B cell (primary cell): ENCODE results near the gene GAREM1. TPM values are rescaled to one million over a fixed set of nuclear protein-coding genes. Genes with fewer than 3 reads are reported as not detected.

ENCODE experiments used
- ATAC-seq: fragments of 200-7000 bp; cut with Tn5 transposase; one replicate; pipeline ENCODE4 v1.10.0; 2021; ENCODE audit warnings: low read depth, mild to moderate bottlenecking, moderate number of reproducible peaks, moderate library complexity
- CTCF ChIA-PET: fragments of 350-600 bp; sonication (Branson Sonifier 250); formaldehyde crosslinking; loops from one replicate; lab custom pipeline; 2021; ENCODE audit warnings: antibody characterized with exemption, inconsistent platforms; lab: Charles Lee
- POLR2A ChIA-PET: fragments of 350-600 bp; sonication (Branson Sonifier 250); formaldehyde crosslinking; loops from one replicate; lab custom pipeline; 2021; ENCODE audit warnings: antibody characterized with exemption; lab: Charles Lee
- DNase-seq: peaks from one replicate; pipeline ENCODE4 v3.0.0; 2013
- H2AFZ ChIP-seq: 2 replicates; pipeline ENCODE4 v1.6.1; 2012; ENCODE audit warnings: mild to moderate bottlenecking, low read depth, low read length; ENCODE audit not compliant: insufficient read depth, poor library complexity, severe bottlenecking
- H3K27ac ChIP-seq, 2 donors: 1 replicate in 1 of 2; 2 replicates in 1 of 2; pipeline ENCODE4 v1.5.1; 2012 to 2013; ENCODE audit warnings: low read length in 2 of 2, mild to moderate bottlenecking in 2 of 2, moderate library complexity in 1 of 2
- H3K27me3 ChIP-seq, 4 experiments: fragments of 200-600 bp in 1 of 4; sonication (generic) in 1 of 4; replicated peaks in 1 of 4; 1 replicate in 2 of 4; 2 replicates in 2 of 4; pipeline versions ENCODE4 v1.6.1 to v1.7.0; 2013 to 2016; ENCODE audit warnings: low read length in 3 of 4, mild to moderate bottlenecking in 2 of 4, mixed read lengths in 1 of 4, moderate library complexity in 1 of 4; ENCODE audit not compliant: insufficient read depth in 4 of 4, control insufficient read depth in 3 of 4; ENCODE audit errors: control extremely low read depth in 1 of 4
- H3K36me3 ChIP-seq, 2 experiments: replicated peaks in 1 of 2; 1 replicate in 1 of 2; 2 replicates in 1 of 2; pipeline versions ENCODE4 v1.6.1 to v1.7.1; 2013; ENCODE audit warnings: low read length in 1 of 2; ENCODE audit not compliant: insufficient read depth in 2 of 2, control insufficient read depth in 1 of 2; ENCODE audit errors: control extremely low read depth in 1 of 2, extremely low read depth in 1 of 2
- H3K4me1 ChIP-seq, 2 donors: fragments of 200-600 bp in 1 of 2; sonication (generic) in 1 of 2; 1 replicate in 1 of 2; 2 replicates in 1 of 2; pipeline versions ENCODE4 v1.5.1 to v1.6.1; 2013 to 2017; ENCODE audit warnings: low read length in 2 of 2; ENCODE audit not compliant: control insufficient read depth in 2 of 2, insufficient read depth in 2 of 2
- H3K4me2 ChIP-seq: replicated peaks from 2 replicates; pipeline ENCODE3; 2012; ENCODE audit warnings: mild to moderate bottlenecking, low read depth, low read length; ENCODE audit not compliant: poor library complexity, severe bottlenecking
- H3K4me3 ChIP-seq, 5 experiments: fragments of 200-600 bp in 1 of 5; sonication (generic) in 1 of 5; 1 replicate in 3 of 5; 2 replicates in 2 of 5; pipeline versions ENCODE4 v1.5.1 to v1.7.0; 2011 to 2016; ENCODE audit warnings: low read length in 4 of 5, mild to moderate bottlenecking in 4 of 5, low read depth in 2 of 5, control low read depth in 1 of 5, moderate library complexity in 1 of 5; ENCODE audit not compliant: insufficient read depth in 1 of 5; ENCODE audit errors: control extremely low read depth in 1 of 5, extremely low read depth in 1 of 5
- H3K79me2 ChIP-seq: fragments of 200-600 bp; sonication (generic); one replicate; pipeline ENCODE4 v1.6.0; 2016; ENCODE audit warnings: low read length; ENCODE audit not compliant: control insufficient read depth, insufficient read depth
- H3K9ac ChIP-seq: fragments of 200-600 bp; sonication (generic); 2 replicates; pipeline ENCODE4 v1.6.1; 2017; ENCODE audit warnings: mild to moderate bottlenecking, low read length, moderate library complexity
- H3K9me3 ChIP-seq, 3 donors: one replicate each; pipeline versions ENCODE4 v1.6.1 to v1.7.1; 2013; ENCODE audit warnings: low read length in 2 of 3; ENCODE audit not compliant: control insufficient read depth in 2 of 3, insufficient read depth in 1 of 3; ENCODE audit errors: control extremely low read depth in 1 of 3
- H4K20me1 ChIP-seq: 2 replicates; pipeline ENCODE4 v1.6.0; 2012; ENCODE audit warnings: mild to moderate bottlenecking, low read length; ENCODE audit not compliant: insufficient read depth, control insufficient read depth, poor library complexity, severe bottlenecking
- H3K27ac Mint-ChIP-seq: one replicate; pipeline ENCODE4 v1.8.0; 2021; ENCODE audit warnings: mixed read lengths
- H3K27me3 Mint-ChIP-seq: one replicate; pipeline ENCODE4 v1.8.0; 2021; ENCODE audit warnings: mixed read lengths
- H3K4me1 Mint-ChIP-seq: one replicate; pipeline ENCODE4 v1.8.0; 2021; ENCODE audit warnings: mixed read lengths
- H3K4me3 Mint-ChIP-seq: one replicate; pipeline ENCODE4 v1.8.0; 2021; ENCODE audit warnings: mixed read lengths
- H3K9me3 Mint-ChIP-seq: one replicate; pipeline ENCODE4 v1.8.0; 2022; ENCODE audit warnings: mixed read lengths; ENCODE audit not compliant: insufficient read depth
- EZH2 ChIP-seq: IDR thresholded peaks from 2 replicates; pipeline ENCODE4 v1.6.1; 2012; ENCODE audit warnings: borderline replicate concordance, low read depth, mild to moderate bottlenecking, moderate library complexity, low read length; ENCODE audit not compliant: insufficient read depth, poor library complexity, severe bottlenecking
- WGBS: methylation state at CpG from one replicate; pipeline ENCODE4 v1.1.5; 2013; ENCODE audit warnings: missing lambda C conversion rate; ENCODE audit not compliant: insufficient coverage; 5-methylcytosine and 5-hydroxymethylcytosine counted together
- intact Hi-C: fragments of 100-400 bp; cut with micrococcal nuclease; formaldehyde crosslinking; loops from one replicate; pipeline ENCODE4 v1.10.0; 2022
- polyA plus RNA-seq: library from polyadenylated mRNA; depleted of rRNA; stranded (reverse); fragments of >200 nt; gene quantifications from 2 replicates; pipeline ENCODE4 v1.2.3, GENCODE V29; 2012
- total RNA-seq, 2 donors: library from RNA; stranded (reverse); fragments of 120-200 nt in 1 of 2; gene quantifications; 1 replicate in 1 of 2; 2 replicates in 1 of 2; pipeline versions ENCODE4 v1.2.3 to v1.2.4, GENCODE V29; 2013 to 2022
- TF ChIP-seq, protein P1 (sequence below): fragments of 200-600 bp; IDR thresholded peaks from one replicate; pipeline ENCODE4 v1.8.0; 2022; ENCODE audit warnings: antibody characterized with exemption, mild to moderate bottlenecking

GAREM1 gene
- total and polyA plus RNA-seq, 2 donors (not counting 1 experiment from before 2014, with no cell fraction given), result not detected

DNA sequence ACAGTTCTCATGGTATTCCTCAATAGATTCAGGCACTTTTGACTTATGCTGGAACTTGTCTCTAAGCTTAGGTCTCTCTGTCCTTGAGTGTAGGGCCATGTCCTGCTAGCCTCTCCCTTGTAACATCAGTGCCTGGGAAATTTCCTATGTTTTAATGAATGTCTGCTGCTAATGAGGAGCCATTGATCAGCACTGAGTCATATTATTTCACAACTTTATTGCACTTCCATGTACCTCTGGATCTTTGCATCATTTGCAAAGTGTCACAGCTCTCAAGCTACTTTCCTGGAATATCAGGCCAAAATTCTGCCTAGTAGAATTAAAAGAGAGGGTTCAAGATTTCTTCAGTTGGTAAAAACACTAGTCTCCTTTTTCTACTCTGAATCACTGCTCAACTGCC is 102.5 kb downstream of the GAREM1 start:
- Mint-ChIP-seq H3K4me3 (no peak overlapping the region), H3K9me3 (no peaks in the 10 kb centered on the region), H3K27ac (no peak overlapping the region), H3K27me3 (peaks cover 7% of the 10 kb centered on the region), H3K4me1 (no peaks in the 10 kb centered on the region)
- Histone ChIP-seq H2AFZ (no peak overlapping the region), H3K27ac (no peak overlapping the region), H3K9ac (no peak overlapping the region), H3K4me1 (no peaks in the 10 kb centered on the region), H3K79me2 (no peaks in the 10 kb centered on the region), H3K9me3 (peaks cover 0 to 1% (median 0%) of the 10 kb centered on the region in 3 donors), H3K4me2 (no peak overlapping the region), H3K4me3 (no peak overlapping the region), H4K20me1 (no peaks in the 10 kb centered on the region), H3K36me3 (no peaks in the 10 kb centered on the region), H3K27me3 (no peaks in the 10 kb centered on the region)
- CTCF ChIA-PET, result no interaction called here
- intact Hi-C loops, result no loop called here
- DNase-seq (no peak), ATAC-seq (no peak)
- TF ChIP-seq, protein P1, sequence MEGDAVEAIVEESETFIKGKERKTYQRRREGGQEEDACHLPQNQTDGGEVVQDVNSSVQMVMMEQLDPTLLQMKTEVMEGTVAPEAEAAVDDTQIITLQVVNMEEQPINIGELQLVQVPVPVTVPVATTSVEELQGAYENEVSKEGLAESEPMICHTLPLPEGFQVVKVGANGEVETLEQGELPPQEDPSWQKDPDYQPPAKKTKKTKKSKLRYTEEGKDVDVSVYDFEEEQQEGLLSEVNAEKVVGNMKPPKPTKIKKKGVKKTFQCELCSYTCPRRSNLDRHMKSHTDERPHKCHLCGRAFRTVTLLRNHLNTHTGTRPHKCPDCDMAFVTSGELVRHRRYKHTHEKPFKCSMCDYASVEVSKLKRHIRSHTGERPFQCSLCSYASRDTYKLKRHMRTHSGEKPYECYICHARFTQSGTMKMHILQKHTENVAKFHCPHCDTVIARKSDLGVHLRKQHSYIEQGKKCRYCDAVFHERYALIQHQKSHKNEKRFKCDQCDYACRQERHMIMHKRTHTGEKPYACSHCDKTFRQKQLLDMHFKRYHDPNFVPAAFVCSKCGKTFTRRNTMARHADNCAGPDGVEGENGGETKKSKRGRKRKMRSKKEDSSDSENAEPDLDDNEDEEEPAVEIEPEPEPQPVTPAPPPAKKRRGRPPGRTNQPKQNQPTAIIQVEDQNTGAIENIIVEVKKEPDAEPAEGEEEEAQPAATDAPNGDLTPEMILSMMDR, result no peak
- TF ChIP-seq EZH2, result no peak
- POLR2A ChIA-PET, result no interaction called here

DNA sequence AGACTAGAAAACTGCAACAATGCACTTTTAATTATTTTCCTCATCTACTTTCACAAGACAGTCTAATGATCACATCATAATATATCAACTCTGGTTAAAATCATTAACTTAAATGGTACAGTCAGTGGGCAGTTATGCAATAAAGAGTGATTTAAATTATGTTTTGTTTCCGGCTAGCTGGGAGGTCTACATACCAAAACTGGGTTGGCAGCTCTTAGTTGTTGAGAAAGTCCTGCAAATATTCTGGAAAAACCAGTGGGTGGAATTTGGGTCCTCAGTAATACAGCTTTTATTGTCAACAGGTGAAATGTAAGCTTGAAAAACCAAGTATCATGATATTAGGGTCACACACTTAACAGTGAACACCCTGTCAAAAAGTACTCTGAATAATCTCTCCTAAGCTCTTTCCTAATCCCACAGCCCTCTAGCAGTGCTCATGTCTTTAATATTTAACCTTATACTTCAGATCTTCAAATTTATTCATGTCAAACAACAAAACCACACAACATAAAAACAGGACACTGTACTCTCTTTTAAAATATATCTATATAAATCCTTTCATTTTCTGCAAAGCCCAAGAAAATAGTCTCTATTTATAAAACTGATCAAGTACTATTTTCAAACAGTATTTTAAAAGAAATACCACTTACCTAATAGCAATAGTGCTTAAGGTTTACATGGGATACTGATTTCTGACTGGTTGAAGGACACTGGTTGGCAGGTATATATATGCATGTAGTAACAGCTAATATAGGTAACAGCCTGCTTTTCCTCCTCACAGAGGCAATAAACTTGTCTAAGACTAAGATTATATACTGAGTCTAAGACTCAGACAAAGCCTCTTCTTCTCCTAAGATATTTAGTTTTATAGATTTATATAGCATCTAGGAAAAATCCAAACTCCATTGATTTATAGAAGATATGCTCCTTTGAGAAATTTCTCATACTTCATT is 103.8 kb downstream of the GAREM1 start:
- TF ChIP-seq, protein P1, result no peak
- no peak for TF ChIP-seq EZH2
- H3K27me3 Mint-ChIP-seq, result peaks cover 10% of the 10 kb centered on the region
- H3K4me3 Mint-ChIP-seq, result no peak overlapping the region
- H2AFZ ChIP-seq, result no peak overlapping the region
- ATAC-seq (no peak), DNase-seq (no peak)
- no peaks in the 10 kb centered on the region for H3K4me1 ChIP-seq
- H4K20me1 ChIP-seq, result no peaks in the 10 kb centered on the region
- no peak overlapping the region for H3K27ac Mint-ChIP-seq
- H3K4me3 ChIP-seq, result no peak overlapping the region
- H3K9ac ChIP-seq, result no peak overlapping the region
- H3K4me1 Mint-ChIP-seq, result no peaks in the 10 kb centered on the region
- H3K27me3 ChIP-seq, result no peaks in the 10 kb centered on the region
- WGBS, result no CpG with 5 or more reads among the region's 1 CpG
- no peak overlapping the region for H3K4me2 ChIP-seq
- no peak overlapping the region for H3K27ac ChIP-seq
- POLR2A ChIA-PET, result no interaction called here
- CTCF ChIA-PET, result no interaction called here
- intact Hi-C loops, result no loop called here
- H3K9me3 Mint-ChIP-seq, result no peaks in the 10 kb centered on the region
- H3K79me2 ChIP-seq, result no peaks in the 10 kb centered on the region
- H3K36me3 ChIP-seq, result no peaks in the 10 kb centered on the region
- H3K9me3 ChIP-seq, result peaks cover 0 to 1% (median 0%) of the 10 kb centered on the region in 3 donors
